HepG2 (cell line): ENCODE measurements around the gene RNF135. TPM values are rescaled to one million over a fixed set of nuclear protein-coding genes. Genes with fewer than 3 reads are reported as not detected.

Experiments
- ATAC-seq: fragments of 200-7000 bp; cut with Tn5 transposase; 3 replicates; pipeline ENCODE4 v1.9.1; 2020; ENCODE audit warnings: mild to moderate bottlenecking, moderate library complexity
- BruUV-seq: library from RNA; stranded (reverse); fragments of 400-500 nt; replicated peaks from 2 replicates; lab custom pipeline; 2021; lab: Mats Ljungman, UMichigan
- CTCF ChIA-PET: fragments of 300-600 bp; formaldehyde crosslinking; extraction: SDS; loops from one replicate; lab custom pipeline; 2021; ENCODE audit warnings: low total read pairs, inconsistent platforms, low intra/inter-chr PET ratio; lab: Yijun Ruan, JAX
- POLR2A ChIA-PET: fragments of 350-600 bp; sonication (Branson Sonifier 250); formaldehyde crosslinking; loops from one replicate; lab custom pipeline; 2020; ENCODE audit warnings: antibody characterized with exemption, inconsistent platforms; lab: Yijun Ruan, JAX
- DNase-seq: peaks from one replicate; pipeline ENCODE4 v3.0.0-alpha.2; 2015; ENCODE audit warnings: low spot score
- FAIRE-seq: peaks from 3 replicates; lab custom pipeline; 2011; peaks lifted over from hg19 to GRCh38; lab: Jason Lieb, UNC
- H2AFZ ChIP-seq: one replicate; pipeline ENCODE4 v1.6.1; 2011; ENCODE audit warnings: low read length, inconsistent platforms
- H3K27ac ChIP-seq: fragments of 300-600 bp; 3 replicates; pipeline ENCODE4 v1.8.0; 2011; ENCODE audit warnings: mixed run types, mild to moderate bottlenecking, mixed read lengths, low read length, inconsistent platforms; ENCODE audit not compliant: insufficient read depth; ENCODE audit errors: extremely low read length
- H3K27me3 ChIP-seq, 2 experiments: fragments of 200-600 bp in 1 of 2; 2 replicates in 1 of 2; 3 replicates in 1 of 2; pipeline versions ENCODE4 v1.6.0 to v1.8.0; 2011; ENCODE audit warnings: low read length in 2 of 2, mild to moderate bottlenecking in 2 of 2, moderate library complexity in 2 of 2, inconsistent platforms in 1 of 2; ENCODE audit not compliant: insufficient read depth in 2 of 2, control insufficient read depth in 1 of 2
- H3K36me3 ChIP-seq, 2 experiments: fragments of 200-600 bp in 1 of 2; replicated peaks in 1 of 2; 2 replicates in 1 of 2; 3 replicates in 1 of 2; pipeline versions ENCODE4 v1.5.1 to v1.8.0; 2011; ENCODE audit warnings: low read length in 2 of 2, inconsistent platforms in 1 of 2; ENCODE audit not compliant: insufficient read depth in 2 of 2, control insufficient read depth in 1 of 2
- H3K4me1 ChIP-seq: 2 replicates; pipeline ENCODE4 v1.5.1; 2012; ENCODE audit warnings: low read length, inconsistent platforms; ENCODE audit not compliant: insufficient read depth
- H3K4me2 ChIP-seq: 2 replicates; pipeline ENCODE4 v1.6.0; 2011; ENCODE audit warnings: low read depth, low read length, inconsistent platforms
- H3K4me3 ChIP-seq, 3 experiments: fragments of 200-600 bp in 1 of 3; sonication (generic), shearing (Covaris generic) in 1 of 3; replicated peaks in 1 of 3; 2 replicates each; pipeline ENCODE4 v1.5.1; 2011 to 2016; ENCODE audit warnings: low read length in 3 of 3, inconsistent platforms in 2 of 3, low read depth in 2 of 3, mild to moderate bottlenecking in 2 of 3, control low read depth in 1 of 3, mixed read lengths in 1 of 3; ENCODE audit not compliant: insufficient read depth in 1 of 3
- H3K79me2 ChIP-seq: one replicate; pipeline ENCODE4 v1.6.1; 2011; ENCODE audit warnings: low read length, inconsistent platforms; ENCODE audit not compliant: insufficient read depth
- H3K9ac ChIP-seq: 2 replicates; pipeline ENCODE4 v1.6.0; 2011; ENCODE audit warnings: mild to moderate bottlenecking, low read depth, low read length, inconsistent platforms; ENCODE audit not compliant: insufficient read depth
- H3K9me3 ChIP-seq: 2 replicates; pipeline ENCODE4 v1.5.1; 2012; ENCODE audit warnings: mild to moderate bottlenecking, low read length
- H4K20me1 ChIP-seq: 2 replicates; pipeline ENCODE4 v1.6.0; 2011; ENCODE audit warnings: inconsistent platforms, mild to moderate bottlenecking, low read length, moderate library complexity; ENCODE audit not compliant: insufficient read depth
- EZH2 ChIP-seq: conservative IDR thresholded peaks from 2 replicates; pipeline ENCODE4 v1.6.1; 2012; ENCODE audit warnings: mild to moderate bottlenecking, low read depth, low read length, moderate library complexity
- HOXA5 ChIP-seq: sonication (generic); formaldehyde crosslinking; IDR thresholded peaks from 2 replicates; pipeline ENCODE4 v1.4.0; 2020; ENCODE audit warnings: missing genetic modification reagents
- KDM3A ChIP-seq: IDR thresholded peaks from 2 replicates; pipeline ENCODE4 v1.6.1; 2018; ENCODE audit warnings: low read depth, missing compliant biosample characterization
- NR2C2 ChIP-seq: sonication (generic); formaldehyde crosslinking; IDR thresholded peaks from 2 replicates; pipeline ENCODE4 v1.4.0; 2020; ENCODE audit warnings: missing genetic modification reagents, mild to moderate bottlenecking, moderate library complexity, borderline replicate concordance
- ZNF329 ChIP-seq: sonication (generic); formaldehyde crosslinking; IDR thresholded peaks from 2 replicates; pipeline ENCODE4 v1.9.0; 2021; ENCODE audit warnings: low read depth, mild to moderate bottlenecking, missing genetic modification reagents
- WGBS: methylation state at CpG from one replicate; pipeline ENCODE4 v1.1.6; 2017; ENCODE audit warnings: low lambda C conversion rate; 5-methylcytosine and 5-hydroxymethylcytosine counted together
- in situ Hi-C: cut with HindIII; loops from 2 replicates; pipeline ENCODE4 v1.10.0; 2017; ENCODE audit warnings: low pct_unique_long_range_greater_than_20kb; ENCODE audit not compliant: extremely low pct_ligation_motif_present
- intact Hi-C: fragments of 100-400 bp; cut with micrococcal nuclease; formaldehyde crosslinking; loops from one replicate; pipeline ENCODE4 v1.10.0; 2022; ENCODE audit not compliant: unreplicated experiment
- polyA plus RNA-seq, 8 experiments: library from polyadenylated mRNA; depleted of rRNA in 3 of 8; stranded (reverse) in 7 of 8; unstranded in 1 of 8; fragments of >200 nt; fragmentation: Illumina TruSeq in 4 of 8; extraction: Trizol in 4 of 8; gene quantifications; 2 replicates each; pipeline versions ENCODE4 v1.2.1 to v1.2.3, GENCODE V29; 2011 to 2016; ENCODE audit warnings: low read depth in 4 of 8, missing spikeins in 1 of 8, mixed read lengths in 1 of 8; ENCODE audit not compliant: insufficient read depth in 1 of 8
- total RNA-seq, 5 experiments: library from RNA; depleted of rRNA; stranded (reverse); fragments of >200 nt; fragmentation: Illumina TruSeq; extraction: Trizol; gene quantifications; 2 replicates each; pipeline ENCODE4 v1.2.3, GENCODE V29; 2016; ENCODE audit warnings: low read depth in 1 of 5
- TF ChIP-seq, protein P1 (sequence below): fragments of 450-650 bp; IDR thresholded peaks from 2 replicates; pipeline ENCODE4 v1.6.1; 2017; ENCODE audit warnings: mild to moderate bottlenecking
- TF ChIP-seq, protein P2 (sequence below): sonication (generic); formaldehyde crosslinking; IDR thresholded peaks from 2 replicates; pipeline ENCODE4 v1.8.1; 2023; ENCODE audit warnings: mild to moderate bottlenecking, missing genetic modification reagents
- TF ChIP-seq, protein P3 (sequence below): sonication (generic); formaldehyde crosslinking; IDR thresholded peaks from 2 replicates; pipeline ENCODE4 v1.8.0; 2022; ENCODE audit warnings: missing genetic modification reagents, mild to moderate bottlenecking, borderline replicate concordance

The RNF135 gene
- total and polyA plus RNA-seq, 2 of the 13 experiments (the other 11 are each of a cell fraction or from before 2014, with no cell fraction given) = not detected

DNA sequence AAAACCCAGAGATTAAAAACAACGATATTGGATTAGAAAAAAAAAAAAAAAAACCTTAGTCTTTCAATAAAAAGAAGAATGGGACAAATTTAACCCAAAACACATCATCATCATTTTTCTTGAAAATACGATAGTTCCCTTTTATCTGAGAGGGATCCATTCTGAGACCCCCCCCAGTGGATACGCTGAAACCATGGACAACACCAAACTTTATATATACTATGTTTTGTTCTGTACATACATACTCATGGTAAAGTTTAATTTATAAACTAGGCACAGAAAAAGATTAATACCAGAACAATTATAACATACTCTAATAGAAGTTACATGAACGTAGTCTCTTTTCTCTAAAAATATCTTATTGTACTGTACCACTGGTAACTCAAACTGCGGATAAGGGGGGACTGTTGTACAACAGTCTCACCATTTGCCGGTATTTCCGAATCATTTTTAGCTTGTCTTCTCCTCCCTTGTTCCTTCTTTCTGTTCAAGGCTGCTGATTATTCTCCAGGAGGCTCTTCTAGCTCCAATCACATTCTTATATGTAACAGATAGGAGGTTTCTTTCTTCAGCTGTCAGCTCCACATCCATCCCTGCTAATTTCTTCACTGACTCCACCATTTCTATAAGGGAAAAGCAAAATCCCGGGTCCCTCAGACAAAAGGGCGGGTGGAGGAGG is 37.0 kb downstream of the RNF135 start:
- BruUV-seq = no TSS peak
- no peak overlapping the region for H3K9ac ChIP-seq
- peaks cover 12% of the 10 kb centered on the region; the same call in 1 of the 2 replicates for H3K4me1 ChIP-seq
- no peak overlapping the region for H2AFZ ChIP-seq
- H3K4me3 ChIP-seq = peak overlapping the region; percentile 42 to 69 (median 66); a peak in 5 of 6 replicates
- intact Hi-C loops (no loop called here), in situ Hi-C loops (loop anchor here (5.0 kb wide), 1 partner anchor 209 kb away; no protein-coding TSS in a partner anchor)
- H4K20me1 ChIP-seq = no peaks in the 10 kb centered on the region
- WGBS = 48% methylated on average over 9 of the region's 9 CpGs
- peak overlapping the region; percentile 87 for H3K4me2 ChIP-seq
- POLR2A ChIA-PET = no interaction called here
- H3K27me3 ChIP-seq = peaks cover 0 to 15% of the 10 kb centered on the region in 2 experiments; a peak in 3 of 5 replicates
- DNase-seq (no peak), FAIRE-seq (no peak), ATAC-seq (no peak)
- no peaks in the 10 kb centered on the region for H3K9me3 ChIP-seq
- CTCF ChIA-PET = no interaction called here
- no peaks in the 10 kb centered on the region for H3K79me2 ChIP-seq
- H3K36me3 ChIP-seq = no peaks in the 10 kb centered on the region
- H3K27ac ChIP-seq = no peak overlapping the region
- TF ChIP-seq, protein P1, sequence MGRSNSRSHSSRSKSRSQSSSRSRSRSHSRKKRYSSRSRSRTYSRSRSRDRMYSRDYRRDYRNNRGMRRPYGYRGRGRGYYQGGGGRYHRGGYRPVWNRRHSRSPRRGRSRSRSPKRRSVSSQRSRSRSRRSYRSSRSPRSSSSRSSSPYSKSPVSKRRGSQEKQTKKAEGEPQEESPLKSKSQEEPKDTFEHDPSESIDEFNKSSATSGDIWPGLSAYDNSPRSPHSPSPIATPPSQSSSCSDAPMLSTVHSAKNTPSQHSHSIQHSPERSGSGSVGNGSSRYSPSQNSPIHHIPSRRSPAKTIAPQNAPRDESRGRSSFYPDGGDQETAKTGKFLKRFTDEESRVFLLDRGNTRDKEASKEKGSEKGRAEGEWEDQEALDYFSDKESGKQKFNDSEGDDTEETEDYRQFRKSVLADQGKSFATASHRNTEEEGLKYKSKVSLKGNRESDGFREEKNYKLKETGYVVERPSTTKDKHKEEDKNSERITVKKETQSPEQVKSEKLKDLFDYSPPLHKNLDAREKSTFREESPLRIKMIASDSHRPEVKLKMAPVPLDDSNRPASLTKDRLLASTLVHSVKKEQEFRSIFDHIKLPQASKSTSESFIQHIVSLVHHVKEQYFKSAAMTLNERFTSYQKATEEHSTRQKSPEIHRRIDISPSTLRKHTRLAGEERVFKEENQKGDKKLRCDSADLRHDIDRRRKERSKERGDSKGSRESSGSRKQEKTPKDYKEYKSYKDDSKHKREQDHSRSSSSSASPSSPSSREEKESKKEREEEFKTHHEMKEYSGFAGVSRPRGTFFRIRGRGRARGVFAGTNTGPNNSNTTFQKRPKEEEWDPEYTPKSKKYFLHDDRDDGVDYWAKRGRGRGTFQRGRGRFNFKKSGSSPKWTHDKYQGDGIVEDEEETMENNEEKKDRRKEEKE = no peak
- TF ChIP-seq ZNF329 (CRISPR knock-in tag) (no peak), HOXA5 (CRISPR knock-in tag) (no peak), KDM3A (CRISPR knock-in tag) (no peak), EZH2 (0 out of 2 replicates have a peak, but pooled peaks have one; percentile 82), NR2C2 (CRISPR knock-in tag) (no peak)
- TF ChIP-seq, protein P2, sequence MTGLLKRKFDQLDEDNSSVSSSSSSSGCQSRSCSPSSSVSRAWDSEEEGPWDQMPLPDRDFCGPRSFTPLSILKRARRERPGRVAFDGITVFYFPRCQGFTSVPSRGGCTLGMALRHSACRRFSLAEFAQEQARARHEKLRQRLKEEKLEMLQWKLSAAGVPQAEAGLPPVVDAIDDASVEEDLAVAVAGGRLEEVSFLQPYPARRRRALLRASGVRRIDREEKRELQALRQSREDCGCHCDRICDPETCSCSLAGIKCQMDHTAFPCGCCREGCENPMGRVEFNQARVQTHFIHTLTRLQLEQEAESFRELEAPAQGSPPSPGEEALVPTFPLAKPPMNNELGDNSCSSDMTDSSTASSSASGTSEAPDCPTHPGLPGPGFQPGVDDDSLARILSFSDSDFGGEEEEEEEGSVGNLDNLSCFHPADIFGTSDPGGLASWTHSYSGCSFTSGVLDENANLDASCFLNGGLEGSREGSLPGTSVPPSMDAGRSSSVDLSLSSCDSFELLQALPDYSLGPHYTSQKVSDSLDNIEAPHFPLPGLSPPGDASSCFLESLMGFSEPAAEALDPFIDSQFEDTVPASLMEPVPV (CRISPR knock-in tag) = no peak
- TF ChIP-seq, protein P3, sequence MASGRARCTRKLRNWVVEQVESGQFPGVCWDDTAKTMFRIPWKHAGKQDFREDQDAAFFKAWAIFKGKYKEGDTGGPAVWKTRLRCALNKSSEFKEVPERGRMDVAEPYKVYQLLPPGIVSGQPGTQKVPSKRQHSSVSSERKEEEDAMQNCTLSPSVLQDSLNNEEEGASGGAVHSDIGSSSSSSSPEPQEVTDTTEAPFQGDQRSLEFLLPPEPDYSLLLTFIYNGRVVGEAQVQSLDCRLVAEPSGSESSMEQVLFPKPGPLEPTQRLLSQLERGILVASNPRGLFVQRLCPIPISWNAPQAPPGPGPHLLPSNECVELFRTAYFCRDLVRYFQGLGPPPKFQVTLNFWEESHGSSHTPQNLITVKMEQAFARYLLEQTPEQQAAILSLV (CRISPR knock-in tag) = no peak
